HepG2 (cell line): ENCODE measurements around the gene TGFBRAP1.

Source experiments
- ZNF274 ChIP-seq: sonication (generic); formaldehyde crosslinking; IDR thresholded peaks from 2 replicates; pipeline ENCODE4 v1.5.1; 2020; ENCODE audit warnings: mild to moderate bottlenecking, missing genetic modification reagents
- ZSCAN22 ChIP-seq: sonication (generic); formaldehyde crosslinking; IDR thresholded peaks from 2 replicates; pipeline ENCODE4 v1.4.0; 2020; ENCODE audit warnings: mild to moderate bottlenecking, missing genetic modification reagents

DNA sequence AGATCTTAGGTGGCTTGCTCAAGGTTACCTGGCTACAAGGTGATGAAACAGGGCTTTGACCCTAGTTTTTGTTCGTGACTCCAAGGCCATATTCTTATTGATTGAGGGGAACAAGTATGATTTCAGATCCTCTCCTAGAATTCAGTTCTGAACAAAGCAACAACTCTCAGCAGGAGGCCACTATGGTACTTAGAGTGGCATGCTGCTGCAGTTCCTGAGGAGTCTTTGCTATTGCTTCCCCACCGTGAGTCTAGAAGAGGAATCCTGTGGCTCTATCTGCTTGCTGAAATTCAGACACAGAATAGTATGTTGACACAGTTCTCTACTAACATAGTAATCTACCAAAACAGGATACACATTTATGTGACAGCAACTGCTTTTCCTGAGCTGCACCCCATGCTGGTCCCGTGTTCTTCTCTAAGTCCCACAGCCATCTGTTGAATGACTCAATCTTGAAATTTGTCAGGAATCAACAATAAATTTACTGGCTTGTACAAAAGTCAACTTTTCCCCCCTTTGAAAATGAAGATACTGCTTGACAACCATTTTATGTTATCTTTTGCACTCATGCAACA is 4.1 kb downstream of the TGFBRAP1 start:
- TF ChIP-seq ZNF274 (CRISPR knock-in tag), result no peak
- no peak for TF ChIP-seq ZSCAN22 (CRISPR knock-in tag)
